Transverse colon (tissue), 4 donors: ENCODE measurements around the gene MTOR. TPM values are rescaled to one million over a fixed set of nuclear protein-coding genes. Genes with fewer than 3 reads are reported as not detected.

Source experiments
- DNase-seq: peaks from one replicate; pipeline ENCODE4 v3.0.0-alpha.2; 2019
- H3K27ac ChIP-seq, 4 donors: fragments of 200-600 bp; sonication (generic); 2 replicates each; pipeline ENCODE4 v1.5.1; 2016 to 2018; ENCODE audit warnings: inconsistent platforms in 4 of 4
- H3K27me3 ChIP-seq: fragments of 200-600 bp; sonication (generic); 2 replicates; pipeline ENCODE4 v1.5.1; 2017; ENCODE audit warnings: inconsistent platforms
- H3K36me3 ChIP-seq, 4 donors: fragments of 200-600 bp; sonication (generic); 2 replicates each; pipeline ENCODE4 v1.5.1; 2017 to 2019; ENCODE audit warnings: inconsistent platforms in 4 of 4
- H3K4me1 ChIP-seq, 4 donors: fragments of 200-600 bp; sonication (generic); 2 replicates each; pipeline ENCODE4 v1.5.1; 2017 to 2020; ENCODE audit warnings: inconsistent platforms in 4 of 4
- H3K4me3 ChIP-seq, 4 donors: fragments of 200-600 bp; sonication (generic); 1 replicate in 1 of 4; 2 replicates in 3 of 4; pipeline versions ENCODE4 v1.5.1 to v1.6.1; 2017 to 2019; ENCODE audit warnings: inconsistent platforms in 4 of 4
- H3K9me3 ChIP-seq, 2 donors: fragments of 200-600 bp; sonication (generic); 2 replicates each; pipeline ENCODE4 v1.5.1; 2017 to 2019; ENCODE audit warnings: inconsistent platforms in 2 of 2
- CTCF ChIP-seq, 5 experiments: fragments of 200-600 bp in 3 of 5; fragments of 450-650 bp in 2 of 5; sonication (generic) in 3 of 5; IDR thresholded peaks; 1 replicate in 2 of 5; 2 replicates in 3 of 5; pipeline ENCODE4 v1.5.1; 2016 to 2017; ENCODE audit warnings: antibody characterized with exemption in 5 of 5, inconsistent platforms in 3 of 5, mild to moderate bottlenecking in 2 of 5, moderate library complexity in 1 of 5
- EP300 ChIP-seq: sonication (generic); formaldehyde crosslinking; IDR thresholded peaks from one replicate; pipeline ENCODE4 v1.6.1; 2017; ENCODE audit warnings: antibody characterized with exemption, low read depth
- POLR2A ChIP-seq: fragments of 450-650 bp; IDR thresholded peaks from one replicate; pipeline ENCODE4 v1.6.1; 2016; ENCODE audit warnings: antibody characterized with exemption, mild to moderate bottlenecking, moderate library complexity
- POLR2AphosphoS5 ChIP-seq, 3 donors: sonication (generic); formaldehyde crosslinking; IDR thresholded peaks; one replicate each; pipeline ENCODE4 v1.6.1; 2016; ENCODE audit warnings: antibody characterized with exemption in 3 of 3
- WGBS, 2 donors: methylation state at CpG; one replicate each; pipeline ENCODE4 v1.1.5; 2018; ENCODE audit warnings: low coverage in 1 of 2; 5-methylcytosine and 5-hydroxymethylcytosine counted together
- in situ Hi-C, 4 donors: fragments of 200-750 bp; cut with MboI; loops; one replicate each; pipeline versions ENCODE4 v1.15.0 to v1.15.1; 2017; ENCODE audit warnings: low sequenced_read_pairs in 3 of 4, low pct_ligation_motif_present in 1 of 4, low pct_unique_long_range_greater_than_20kb in 1 of 4
- intact Hi-C: fragments of 100-400 bp; cut with DNase I; formaldehyde crosslinking; loops from one replicate; pipeline ENCODE4 v1.15.1; 2023; ENCODE audit warnings: low total_unique reads
- total RNA-seq, 4 donors: library from RNA; depleted of rRNA; stranded (reverse); fragments of >200 nt; gene quantifications; one replicate each; pipeline ENCODE4 v1.1.0, GENCODE V29; 2016

MTOR gene
- total RNA-seq, 4 donors from 2014 or later: 31.0 to 45.6 (median 40.6) TPM

DNA sequence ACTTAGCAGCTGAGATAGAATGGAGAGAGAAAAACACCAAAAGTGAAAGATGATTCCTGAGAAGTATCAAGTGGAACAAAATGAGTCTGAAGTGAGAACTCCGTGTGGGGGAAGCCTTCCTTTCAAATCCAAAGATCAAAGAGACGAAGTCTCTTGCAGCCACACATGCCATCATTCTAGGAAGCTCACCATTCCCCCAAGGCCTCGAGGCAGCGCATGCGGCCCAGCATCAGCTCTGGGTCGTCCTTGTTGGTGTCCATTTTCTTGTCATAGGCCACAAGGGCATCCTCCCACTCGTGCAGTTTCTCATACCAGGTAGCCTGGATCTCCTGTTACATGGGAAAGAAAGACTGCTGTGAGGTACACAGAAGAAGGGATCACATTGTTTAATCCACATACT is 105.4 kb downstream of the MTOR start:
- Histone ChIP-seq H3K27me3 (no peaks in the 10 kb centered on the region), H3K27ac (no peak overlapping the region), H3K4me1 (peaks cover 0 to 8% (median 0%) of the 10 kb centered on the region in 4 donors), H3K9me3 (no peaks in the 10 kb centered on the region), H3K4me3 (no peak overlapping the region), H3K36me3 (peaks cover 0 to 25% (median 7%) of the 10 kb centered on the region in 4 donors)
- TF ChIP-seq CTCF (IDR thresholded peaks at IDR 0.05) (no peak), POLR2A (no peak), POLR2AphosphoS5 (IDR thresholded peaks at IDR 0.05) (no peak), EP300 (no peak)
- intact Hi-C loops (no loop called here), in situ Hi-C loops (no loop called here)
- 82 to 90% methylated on average over 5 to 7 of the region's 7 CpGs for WGBS, 2 donors
- DNase-seq: no peak

DNA sequence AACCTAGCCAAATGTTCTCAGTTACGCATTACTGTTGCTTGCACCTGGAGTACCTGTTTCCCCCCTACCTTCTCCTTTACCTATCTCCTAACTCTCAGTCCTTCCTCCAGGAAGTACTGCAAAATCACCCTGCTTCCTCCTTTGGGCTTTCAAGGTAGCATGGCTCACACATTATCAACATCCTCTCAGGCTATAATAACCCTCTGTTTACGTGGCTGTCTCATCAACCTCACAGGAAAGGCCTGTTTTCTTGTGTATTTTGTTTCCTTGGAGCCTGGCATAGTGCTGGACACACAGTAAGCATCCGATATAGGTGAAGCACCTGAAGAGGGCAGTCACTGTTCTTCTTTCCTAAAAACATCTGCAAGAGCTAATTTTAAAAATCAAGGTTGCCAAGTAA is 105.9 kb downstream of the MTOR start:
- Histone ChIP-seq H3K4me3 (no peak overlapping the region), H3K4me1 (peaks cover 0 to 8% (median 0%) of the 10 kb centered on the region in 4 donors), H3K36me3 (peaks cover 0 to 25% (median 9%) of the 10 kb centered on the region in 4 donors), H3K27me3 (no peaks in the 10 kb centered on the region), H3K9me3 (no peaks in the 10 kb centered on the region), H3K27ac (no peak overlapping the region)
- in situ Hi-C loops (no loop called here), intact Hi-C loops (no loop called here)
- no peak for TF ChIP-seq EP300
- no peak for TF ChIP-seq POLR2A
- TF ChIP-seq CTCF (IDR thresholded peaks at IDR 0.05): no peak
- TF ChIP-seq POLR2AphosphoS5 (IDR thresholded peaks at IDR 0.05): no peak
- WGBS, 2 donors: 56 to 71% methylated on average over 2 to 3 of the region's 3 CpGs
- DNase-seq: no peak

- WGBS, 2 donors: 72 to 88% methylated on average over 3 of the region's 3 CpGs
- H3K36me3 ChIP-seq: peaks cover 0 to 36% (median 18%) of the 10 kb centered on the region in 4 donors
- DNase-seq: no peak
Observed at GRCh38 chr1:11153184-11153583, 109.2 kb downstream of the MTOR start.

GRCh38 chr1:11152755-11153154 is 109.6 kb downstream of the MTOR start:
- Histone ChIP-seq H3K9me3 (no peaks in the 10 kb centered on the region), H3K27ac (no peak overlapping the region), H3K4me3 (no peak overlapping the region), H3K27me3 (no peaks in the 10 kb centered on the region), H3K4me1 (no peaks in the 10 kb centered on the region), H3K36me3 (peaks cover 0 to 40% (median 18%) of the 10 kb centered on the region in 4 donors)
- DNase-seq: no peak
- TF ChIP-seq EP300 (no peak), POLR2A (no peak), CTCF (IDR thresholded peaks at IDR 0.05) (no peak), POLR2AphosphoS5 (IDR thresholded peaks at IDR 0.05) (no peak)
- intact Hi-C loops (no loop called here), in situ Hi-C loops (no loop called here)
- 91 to 94% methylated on average over 9 of the region's 9 CpGs for WGBS, 2 donors

More at GRCh38 chr1:11153184-11153583, 109.2 kb downstream of the MTOR start:
- intact Hi-C loops: no loop called here
- no peak overlapping the region for H3K27ac ChIP-seq
- no peaks in the 10 kb centered on the region for H3K9me3 ChIP-seq
- H3K4me1 ChIP-seq: peaks cover 0 to 2% (median 0%) of the 10 kb centered on the region in 4 donors
- TF ChIP-seq POLR2AphosphoS5 (IDR thresholded peaks at IDR 0.05): no peak
- no peak for TF ChIP-seq EP300
- no peak for TF ChIP-seq CTCF (IDR thresholded peaks at IDR 0.05)
- TF ChIP-seq POLR2A: no peak
- H3K27me3 ChIP-seq: no peaks in the 10 kb centered on the region
- in situ Hi-C loops: no loop called here
- H3K4me3 ChIP-seq: no peak overlapping the region
